Gastroesophageal sphincter (tissue), 4 donors: ENCODE data around the gene SNX13. TPM values are rescaled to one million over a fixed set of nuclear protein-coding genes. Genes with fewer than 3 reads are reported as not detected.

Experiments used
- ATAC-seq: fragments of 150-250 bp; one replicate; pipeline ENCODE4 v1.9.1; 2016; ENCODE audit warnings: mild to moderate bottlenecking, moderate library complexity
- H3K27ac ChIP-seq, 4 donors: fragments of 200-600 bp; sonication (generic) in 3 of 4; 1 replicate in 3 of 4; 2 replicates in 1 of 4; pipeline ENCODE4 v1.5.1; 2016 to 2019
- H3K27me3 ChIP-seq: fragments of 200-600 bp; sonication (generic); one replicate; pipeline ENCODE4 v1.5.1; 2019
- H3K36me3 ChIP-seq, 2 donors: fragments of 200-600 bp; sonication (generic); one replicate each; pipeline ENCODE4 v1.5.1; 2019; ENCODE audit warnings: control low read depth in 1 of 2
- H3K4me1 ChIP-seq, 3 donors: fragments of 200-600 bp; sonication (generic); 1 replicate in 2 of 3; 2 replicates in 1 of 3; pipeline ENCODE4 v1.5.1; 2016 to 2019; ENCODE audit warnings: control low read depth in 2 of 3
- H3K4me3 ChIP-seq, 2 donors: fragments of 200-600 bp; sonication (generic); one replicate each; pipeline ENCODE4 v1.5.1; 2019; ENCODE audit warnings: mild to moderate bottlenecking in 1 of 2, moderate library complexity in 1 of 2
- H3K9me3 ChIP-seq, 3 donors: fragments of 200-600 bp; sonication (generic); one replicate each; pipeline ENCODE4 v1.5.1; 2017 to 2019; ENCODE audit warnings: control low read depth in 2 of 3
- EP300 ChIP-seq: sonication (generic); formaldehyde crosslinking; IDR thresholded peaks from one replicate; pipeline ENCODE4 v1.6.1; 2017; ENCODE audit warnings: antibody characterized with exemption, mild to moderate bottlenecking
- POLR2A ChIP-seq, 2 donors: fragments of 450-650 bp; IDR thresholded peaks; one replicate each; pipeline ENCODE4 v1.6.1; 2017; ENCODE audit warnings: antibody characterized with exemption in 2 of 2, mild to moderate bottlenecking in 2 of 2, moderate library complexity in 1 of 2
- POLR2AphosphoS5 ChIP-seq: sonication (generic); formaldehyde crosslinking; IDR thresholded peaks from one replicate; pipeline ENCODE4 v1.6.1; 2017; ENCODE audit warnings: antibody characterized with exemption
- WGBS, 2 donors: methylation state at CpG; one replicate each; pipeline ENCODE4 v1.1.5; 2018; ENCODE audit warnings: low coverage in 1 of 2; 5-methylcytosine and 5-hydroxymethylcytosine counted together
- total RNA-seq, 4 donors: library from RNA; depleted of rRNA; stranded (reverse); fragments of >200 nt; gene quantifications; one replicate each; pipeline ENCODE4 v1.1.0, GENCODE V29; 2016
- TF ChIP-seq, protein P1 (sequence below), 4 experiments: fragments of 200-600 bp in 2 of 4; fragments of 450-650 bp in 2 of 4; sonication (generic) in 1 of 4; IDR thresholded peaks; one replicate each; pipeline ENCODE4 v1.5.1; 2017 to 2019; ENCODE audit warnings: antibody characterized with exemption in 4 of 4, mild to moderate bottlenecking in 2 of 4, moderate library complexity in 2 of 4

The SNX13 gene
- total RNA-seq, 4 donors from 2014 or later: 39.2 to 99.3 (median 57.0) TPM

DNA sequence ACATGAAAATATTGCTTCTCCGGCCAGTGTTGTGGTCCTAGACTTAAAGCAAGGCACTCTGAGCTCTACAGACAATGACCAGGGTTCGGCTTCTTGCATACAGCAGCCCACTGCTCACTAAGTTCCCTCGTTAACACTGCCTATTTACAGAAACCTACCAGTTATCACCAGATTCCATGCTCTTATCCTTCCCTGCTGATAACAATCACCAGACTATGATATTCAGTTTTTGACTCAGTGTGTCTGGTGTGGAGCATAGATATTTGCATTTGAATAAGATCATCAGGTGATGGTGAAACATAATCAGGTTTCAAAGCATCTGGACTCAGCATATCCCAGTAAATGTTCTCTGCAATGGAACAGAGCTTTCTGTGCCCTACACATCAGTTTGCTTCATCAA is 182.3 kb downstream of the SNX13 start:
- Histone ChIP-seq H3K4me1 (no peaks in the 10 kb centered on the region), H3K27me3 (no peaks in the 10 kb centered on the region), H3K27ac (no peak overlapping the region), H3K36me3 (no peaks in the 10 kb centered on the region), H3K9me3 (peaks cover 0 to 13% (median 0%) of the 10 kb centered on the region in 3 donors), H3K4me3 (no peak overlapping the region)
- TF ChIP-seq POLR2AphosphoS5 (no peak), EP300 (no peak), POLR2A (IDR thresholded peaks at IDR 0.05) (no peak)
- TF ChIP-seq, protein P1, sequence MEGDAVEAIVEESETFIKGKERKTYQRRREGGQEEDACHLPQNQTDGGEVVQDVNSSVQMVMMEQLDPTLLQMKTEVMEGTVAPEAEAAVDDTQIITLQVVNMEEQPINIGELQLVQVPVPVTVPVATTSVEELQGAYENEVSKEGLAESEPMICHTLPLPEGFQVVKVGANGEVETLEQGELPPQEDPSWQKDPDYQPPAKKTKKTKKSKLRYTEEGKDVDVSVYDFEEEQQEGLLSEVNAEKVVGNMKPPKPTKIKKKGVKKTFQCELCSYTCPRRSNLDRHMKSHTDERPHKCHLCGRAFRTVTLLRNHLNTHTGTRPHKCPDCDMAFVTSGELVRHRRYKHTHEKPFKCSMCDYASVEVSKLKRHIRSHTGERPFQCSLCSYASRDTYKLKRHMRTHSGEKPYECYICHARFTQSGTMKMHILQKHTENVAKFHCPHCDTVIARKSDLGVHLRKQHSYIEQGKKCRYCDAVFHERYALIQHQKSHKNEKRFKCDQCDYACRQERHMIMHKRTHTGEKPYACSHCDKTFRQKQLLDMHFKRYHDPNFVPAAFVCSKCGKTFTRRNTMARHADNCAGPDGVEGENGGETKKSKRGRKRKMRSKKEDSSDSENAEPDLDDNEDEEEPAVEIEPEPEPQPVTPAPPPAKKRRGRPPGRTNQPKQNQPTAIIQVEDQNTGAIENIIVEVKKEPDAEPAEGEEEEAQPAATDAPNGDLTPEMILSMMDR (IDR thresholded peaks at IDR 0.05): no peak
- no peak for ATAC-seq
- WGBS, 2 donors: 96% methylated on average over 3 of the region's 3 CpGs

DNA sequence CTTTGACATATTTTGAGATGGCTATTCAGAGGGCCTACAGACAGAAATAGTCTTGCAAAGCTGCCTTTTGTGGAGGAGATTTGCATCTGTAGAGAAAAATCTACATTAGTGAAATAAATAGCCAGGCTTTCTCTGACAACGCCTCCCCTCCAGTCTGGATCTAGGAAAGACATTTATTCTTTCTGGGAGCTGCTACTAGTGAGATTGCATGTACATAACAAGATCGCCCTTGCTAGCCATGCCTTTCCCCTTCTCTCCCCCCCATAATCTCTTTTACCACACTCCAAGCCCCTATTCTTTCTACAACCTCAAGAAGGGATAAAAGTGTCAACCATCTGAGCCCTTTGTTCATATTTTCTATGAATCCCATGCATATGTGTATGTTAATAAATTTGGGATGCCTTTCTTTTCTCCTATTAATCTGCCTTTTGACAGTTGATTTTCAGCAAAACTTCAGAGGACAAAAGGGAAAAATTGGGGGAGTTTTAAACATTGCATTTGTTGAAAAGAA is 194.2 kb downstream of the SNX13 start:
- WGBS, 2 donors: 59 to 61% methylated on average over 2 of the region's 2 CpGs
- no peak for ATAC-seq
- no peaks in the 10 kb centered on the region for H3K4me1 ChIP-seq
- no peaks in the 10 kb centered on the region for H3K27me3 ChIP-seq
- H3K9me3 ChIP-seq: no peaks in the 10 kb centered on the region
- no peak overlapping the region for H3K27ac ChIP-seq
- H3K36me3 ChIP-seq: no peaks in the 10 kb centered on the region
- no peak overlapping the region for H3K4me3 ChIP-seq
- TF ChIP-seq EP300: no peak

DNA sequence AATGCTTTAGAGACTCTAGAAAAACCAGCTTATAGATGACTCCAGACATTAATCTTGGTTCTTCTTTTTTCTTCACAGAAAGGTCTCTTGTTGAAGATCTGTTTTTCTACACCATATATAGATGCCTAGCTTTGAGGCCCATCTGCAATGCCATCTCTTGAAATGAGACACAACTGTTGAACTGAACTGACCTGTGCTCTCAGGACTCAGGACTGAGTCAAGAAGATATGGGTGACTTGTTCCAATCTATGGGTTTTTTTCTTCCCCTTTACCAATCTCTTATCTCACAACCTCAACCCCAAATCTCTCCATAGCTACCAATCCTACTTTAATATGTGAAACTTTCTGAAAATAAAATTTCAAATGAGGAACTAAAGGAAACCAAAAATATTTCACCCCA is 194.7 kb downstream of the SNX13 start:
- Histone ChIP-seq H3K27ac (no peak overlapping the region), H3K9me3 (no peaks in the 10 kb centered on the region), H3K4me1 (no peaks in the 10 kb centered on the region), H3K4me3 (no peak overlapping the region), H3K27me3 (no peaks in the 10 kb centered on the region), H3K36me3 (no peaks in the 10 kb centered on the region)
- no peak for ATAC-seq
- TF ChIP-seq POLR2AphosphoS5: no peak
- TF ChIP-seq, protein P1 (IDR thresholded peaks at IDR 0.05): no peak
- no peak for TF ChIP-seq EP300
- TF ChIP-seq POLR2A (IDR thresholded peaks at IDR 0.05): no peak

DNA sequence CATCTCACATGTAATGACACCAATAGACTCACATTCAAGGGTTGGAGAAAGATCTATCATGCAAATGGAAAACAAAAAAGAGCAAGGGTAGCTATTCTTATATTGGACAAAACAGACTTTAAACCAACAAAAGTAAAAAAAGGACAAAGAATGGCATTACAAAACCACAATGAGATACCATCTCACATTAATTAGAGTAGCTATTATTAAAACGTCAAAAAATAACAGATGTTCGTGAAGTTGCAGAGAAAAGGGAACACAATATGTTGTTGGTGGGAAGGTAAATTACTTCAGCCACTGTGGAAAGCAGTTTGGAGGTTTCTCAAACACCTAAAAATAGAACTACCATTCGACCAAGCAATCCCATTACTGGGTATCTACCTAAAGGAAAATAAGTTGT is 197.0 kb downstream of the SNX13 start:
- 75 to 76% methylated on average over 3 of the region's 3 CpGs for WGBS, 2 donors

DNA sequence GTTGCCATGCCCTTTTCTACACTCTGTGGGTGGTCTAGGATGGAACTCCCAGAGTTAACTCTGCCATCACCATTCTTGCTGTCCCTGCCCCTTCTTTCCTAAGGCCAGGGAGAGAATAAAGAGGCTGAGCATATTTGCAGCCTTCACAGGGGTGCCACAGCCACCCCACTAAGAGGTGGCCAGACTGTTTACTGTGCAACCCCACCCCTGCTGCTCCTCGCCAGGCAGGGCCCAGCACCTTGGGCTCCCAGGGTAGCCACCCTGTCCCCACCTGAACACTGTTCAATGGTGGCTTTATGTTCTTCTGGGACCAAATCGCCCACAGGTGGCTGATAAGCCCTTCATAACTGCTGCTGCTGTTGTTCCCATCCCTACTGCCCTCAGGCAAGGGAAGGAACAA is 198.9 kb downstream of the SNX13 start:
- 80% methylated on average over 1 of the region's 2 CpGs; no CpG with 5 or more reads in 1 of the 2 donors for WGBS, 2 donors
- H3K9me3 ChIP-seq: no peaks in the 10 kb centered on the region
- peak; percentile 39 for ATAC-seq

More for the DNA sequence above, 197.0 kb downstream of the SNX13 start:
- no peak for TF ChIP-seq EP300
- no peak for TF ChIP-seq POLR2A (IDR thresholded peaks at IDR 0.05)
- no peak for TF ChIP-seq POLR2AphosphoS5
- TF ChIP-seq, protein P1 (IDR thresholded peaks at IDR 0.05): no peak
- H3K27ac ChIP-seq: no peak overlapping the region
- ATAC-seq: no peak
- no peaks in the 10 kb centered on the region for H3K36me3 ChIP-seq
- H3K27me3 ChIP-seq: no peaks in the 10 kb centered on the region
- H3K4me1 ChIP-seq: no peaks in the 10 kb centered on the region
- no peak overlapping the region for H3K4me3 ChIP-seq
- H3K9me3 ChIP-seq: no peaks in the 10 kb centered on the region

More for the DNA sequence above, 198.9 kb downstream of the SNX13 start:
- Histone ChIP-seq H3K4me3 (no peak overlapping the region), H3K27me3 (no peaks in the 10 kb centered on the region), H3K27ac (no peak overlapping the region), H3K36me3 (no peaks in the 10 kb centered on the region), H3K4me1 (no peaks in the 10 kb centered on the region)
- TF ChIP-seq POLR2A (IDR thresholded peaks at IDR 0.05): no peak
- TF ChIP-seq POLR2AphosphoS5: no peak
- no peak for TF ChIP-seq EP300
- TF ChIP-seq, protein P1 (IDR thresholded peaks at IDR 0.05): no peak

Other genes starting within 250 kb of the SNX13 start
- gene PRPS1L1, start 87.4 kb upstream of the SNX13 start, total RNA-seq: not detected